ENCODE results near the gene MEFV. TPM values are rescaled to one million over a fixed set of nuclear protein-coding genes. Genes with fewer than 3 reads are reported as not detected.

MEFV gene
- total RNA-seq, 1 donor from 2014 or later, result 0.49 TPM

GRCh38 chr16:3193221-3194212 lies 62.9 kb downstream of the MEFV start:
- intact Hi-C loops (cut with micrococcal nuclease), result no loop called here
- no peak for DNase-seq
- H3K27me3 ChIP-seq (ENCODE audit: low read depth), result peaks cover 94% of the 10 kb centered on the region
- no peaks in the 10 kb centered on the region for H3K9me3 ChIP-seq (replicated peaks)
- no peak for TF ChIP-seq CTCF (IDR thresholded peaks at IDR 0.05; ENCODE audit: borderline replicate concordance)
- no peak overlapping the region for H3K4me3 ChIP-seq
- no peaks in the 10 kb centered on the region for H3K36me3 ChIP-seq
- peaks cover 16% of the 10 kb centered on the region for H3K4me1 ChIP-seq
- no peak overlapping the region for H3K27ac ChIP-seq (replicated peaks)

- Histone ChIP-seq H3K27ac (replicated peaks) (no peak overlapping the region), H3K36me3 (no peaks in the 10 kb centered on the region), H3K4me3 (no peak overlapping the region), H3K4me1 (peaks cover 21% of the 10 kb centered on the region), H3K27me3 (ENCODE audit: low read depth) (peaks cover 98% of the 10 kb centered on the region), H3K9me3 (replicated peaks) (no peaks in the 10 kb centered on the region)
- no peak for DNase-seq
- TF ChIP-seq CTCF (IDR thresholded peaks at IDR 0.05; ENCODE audit: borderline replicate concordance), result no peak
- intact Hi-C loops (cut with micrococcal nuclease), result no loop called here
These were observed 63.9 kb downstream of the MEFV start for GRCh38 chr16:3192476-3193019.

Other genes with a start within 250 kb of the MEFV start
- 1.2 TPM for gene CLDN9, start 243.7 kb downstream of the MEFV start, total RNA-seq
- gene CLDN6, start 238.4 kb downstream of the MEFV start, total RNA-seq, result not detected
- 66.2 TPM for gene TNFRSF12A, start 236.3 kb downstream of the MEFV start, total RNA-seq
- gene HCFC1R1, start 232.7 kb downstream of the MEFV start, total RNA-seq, result 48.5 TPM
- 9.1 TPM for gene THOC6, start 232.6 kb downstream of the MEFV start, total RNA-seq
- gene BICDL2, start 219.7 kb downstream of the MEFV start, total RNA-seq, result 0.05 TPM
- gene MMP25, start 210.1 kb downstream of the MEFV start, total RNA-seq, result 1.2 TPM
- gene IL32, start 191.0 kb downstream of the MEFV start, total RNA-seq, result 36.3 TPM
- not detected for gene ZSCAN10, start 157.3 kb downstream of the MEFV start, total RNA-seq
- 8.0 TPM for gene ZNF205, start 144.0 kb downstream of the MEFV start, total RNA-seq
- 6.2 TPM for gene ZNF213, start 121.6 kb downstream of the MEFV start, total RNA-seq
- not detected for gene OR1F1, start 68.4 kb downstream of the MEFV start, total RNA-seq
- gene ZNF200, start 21.5 kb downstream of the MEFV start, total RNA-seq, result 5.8 TPM
- gene ZNF263, start 26.9 kb upstream of the MEFV start, total RNA-seq, result 9.9 TPM
- 9.7 TPM for gene TIGD7, start 48.8 kb upstream of the MEFV start, total RNA-seq
- 19.2 TPM for gene ZNF75A, start 48.9 kb upstream of the MEFV start, total RNA-seq
- gene OR2C1, start 99.3 kb upstream of the MEFV start, total RNA-seq, result 0.22 TPM
- 5.9 TPM for gene ZSCAN32, start 144.4 kb upstream of the MEFV start, total RNA-seq
- 10.1 TPM for gene ZNF174, start 144.6 kb upstream of the MEFV start, total RNA-seq
- gene ZNF597, start 186.9 kb upstream of the MEFV start, total RNA-seq, result 1.7 TPM
- 38.2 TPM for gene NAA60, start 187.0 kb upstream of the MEFV start, total RNA-seq
- not detected for gene C16orf90, start 238.9 kb upstream of the MEFV start, total RNA-seq
- 14.4 TPM for gene CLUAP1, start 244.4 kb upstream of the MEFV start, total RNA-seq